Activated naive CD4-positive, alpha-beta T cell treated with anti-CD3 and anti-CD28 coated beads, Interleukin-2, amount 50 U/mL, for 16 hours (primary cell): Measurements from ENCODE around the gene HCAR1.
"Not testable (repeated sequence)": the region's sequence is repeated elsewhere in the genome, so short reads cannot be mapped to it uniquely, and the experiment has no call there.

Experiments used
- DNase-seq: peaks from one replicate; pipeline ENCODE4 v3.0.0-alpha.2; 2020

The HCAR1 gene

GRCh38 chr12:122730215-122731014 is at the start of gene HCAR1:
Gene HCAR1 (minus strand): TSS chr12:122730844. CDS start chr12:122730339, 505 bp downstream.
- peak; percentile 46 for DNase-seq

- DNase-seq: no peak
Observed at GRCh38 chr12:122757568-122757967, 26.9 kb upstream of the HCAR1 start.

- no peak for DNase-seq
Observed at GRCh38 chr12:122754790-122755189, 24.1 kb upstream of the HCAR1 start.

- no peak for DNase-seq
Observed at GRCh38 chr12:122753319-122753650, 22.6 kb upstream of the HCAR1 start.

- DNase-seq: peak; percentile 99
Observed at GRCh38 chr12:122752464-122753318, 22.0 kb upstream of the HCAR1 start, which contains the start of gene DENR. Gene DENR (plus strand): TSS chr12:122752824. CDS start chr12:122753702, 878 bp downstream.

GRCh38 chr12:122750781-122751515 is 20.3 kb upstream of the HCAR1 start:
- not testable (repeated sequence) for DNase-seq

- no peak for DNase-seq
Observed at GRCh38 chr12:122749569-122750332, 19.1 kb upstream of the HCAR1 start.

- no peak for DNase-seq
Observed at GRCh38 chr12:122747224-122748135, 16.8 kb upstream of the HCAR1 start.

GRCh38 chr12:122743895-122744525 is 13.4 kb upstream of the HCAR1 start:
- DNase-seq: no peak

GRCh38 chr12:122740351-122740750 is 9.7 kb upstream of the HCAR1 start:
- DNase-seq: no peak

GRCh38 chr12:122738571-122738970 is 7.9 kb upstream of the HCAR1 start:
- no peak for DNase-seq

- no peak for DNase-seq
Observed at GRCh38 chr12:122732611-122733010, 2.0 kb upstream of the HCAR1 start.

- DNase-seq: peak; percentile 30
Observed at GRCh38 chr12:122732170-122732569, 1.5 kb upstream of the HCAR1 start.

GRCh38 chr12:122729583-122730214 is 945 bp downstream of the HCAR1 start:
- DNase-seq: no peak

- DNase-seq: no peak
Observed at GRCh38 chr12:122726080-122726558, 4.5 kb downstream of the HCAR1 start.

- DNase-seq: no peak
Observed at GRCh38 chr12:122725452-122726079, 5.1 kb downstream of the HCAR1 start.

- DNase-seq: no peak
Observed at GRCh38 chr12:122724641-122725243, 5.9 kb downstream of the HCAR1 start.

GRCh38 chr12:122722387-122722786 is 8.3 kb downstream of the HCAR1 start:
- no peak for DNase-seq

- no peak for DNase-seq
Observed at GRCh38 chr12:122721057-122721545, 9.5 kb downstream of the HCAR1 start.
